ENCODE results near the gene CS.

GRCh38 chr12:56224102-56224701 lies 75.9 kb downstream of the CS start, which contains the start of gene NABP2:
- TF ChIP-seq CTCF (IDR thresholded peaks at IDR 0.05; ENCODE audit: low read depth, low read length) (peak; percentile 66), MAX (IDR thresholded peaks at IDR 0.05; ENCODE audit: low read depth, low read length) (peak; percentile 70), POLR2A (IDR thresholded peaks at IDR 0.05; ENCODE audit: extremely low read depth, insufficient read length) (no peak)

Measured in NB4 (cell line).